RPMI7951 (cell line): ENCODE measurements around the gene GTF2A1L. TPM values are rescaled to one million over a fixed set of nuclear protein-coding genes. Genes with fewer than 3 reads are reported as not detected.
"Not testable (repeated sequence)": the region's sequence is repeated elsewhere in the genome, so short reads cannot be mapped to it uniquely, and the experiment has no call there.

Source experiments
- DNase-seq: peaks from one replicate; pipeline ENCODE4 v3.0.0-alpha.2; 2012; ENCODE audit warnings: low read depth
- total RNA-seq: library from RNA; depleted of rRNA; stranded (reverse); fragments of >200 nt; shearing (Covaris generic); gene quantifications from 2 replicates; pipeline ENCODE4 v1.2.3, GENCODE V29; 2014

GTF2A1L gene
- total RNA-seq, 1 experiment from 2014 or later, result 0.60 TPM

DNA sequence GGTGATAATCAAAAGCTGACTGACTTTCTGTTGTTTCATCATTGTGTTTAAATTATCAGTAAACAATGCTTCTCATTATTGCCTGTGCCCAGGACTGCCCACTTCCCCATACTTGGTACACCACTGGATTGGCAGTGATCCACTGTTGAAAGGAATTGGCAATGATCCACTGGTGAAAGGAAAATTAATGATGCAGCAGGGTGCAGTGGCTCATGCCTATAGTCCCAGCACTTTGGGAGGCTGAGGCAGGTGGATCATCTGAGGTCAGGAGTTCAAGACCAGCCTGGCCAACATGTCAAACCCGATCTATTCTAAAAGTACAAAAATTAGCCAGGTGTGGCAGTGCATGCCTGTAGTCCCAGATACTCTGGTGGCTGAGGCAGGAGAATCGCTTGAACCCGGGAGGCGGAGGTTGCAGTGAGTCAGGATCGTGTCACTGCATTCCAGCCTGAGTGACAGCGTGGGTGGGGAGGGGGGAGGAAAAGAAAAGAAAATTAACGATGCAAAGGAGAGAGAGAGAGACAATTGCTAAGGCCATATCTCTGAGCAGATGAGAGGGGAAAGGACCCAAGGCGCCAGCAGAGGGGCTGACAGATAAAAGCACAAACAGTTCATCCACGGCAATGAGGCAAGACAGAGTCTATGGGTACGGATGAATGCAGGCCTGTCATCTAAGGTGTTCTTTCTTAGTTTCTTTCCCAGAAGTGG lies 10.2 kb upstream of the GTF2A1L start:
- peak; percentile 66 for DNase-seq

DNA sequence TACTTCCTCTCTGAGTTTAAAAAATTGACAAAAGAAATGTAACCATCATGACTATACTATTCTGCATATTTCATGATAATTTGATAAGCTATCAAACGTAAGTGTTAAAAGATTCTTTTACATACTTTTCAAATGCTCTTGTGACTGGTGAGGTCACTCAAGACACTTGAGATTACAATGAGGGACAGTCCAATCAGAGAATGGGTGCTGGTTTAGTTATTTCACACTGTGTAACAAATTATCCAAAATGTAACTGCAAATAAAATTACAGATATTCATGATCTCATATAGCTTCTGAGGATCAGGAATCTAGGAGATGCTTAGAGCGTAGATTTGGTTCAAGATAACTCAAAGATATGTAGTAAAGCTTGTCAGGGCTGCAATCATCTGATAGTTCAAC lies 4.4 kb upstream of the GTF2A1L start:
- DNase-seq, result no peak

DNA sequence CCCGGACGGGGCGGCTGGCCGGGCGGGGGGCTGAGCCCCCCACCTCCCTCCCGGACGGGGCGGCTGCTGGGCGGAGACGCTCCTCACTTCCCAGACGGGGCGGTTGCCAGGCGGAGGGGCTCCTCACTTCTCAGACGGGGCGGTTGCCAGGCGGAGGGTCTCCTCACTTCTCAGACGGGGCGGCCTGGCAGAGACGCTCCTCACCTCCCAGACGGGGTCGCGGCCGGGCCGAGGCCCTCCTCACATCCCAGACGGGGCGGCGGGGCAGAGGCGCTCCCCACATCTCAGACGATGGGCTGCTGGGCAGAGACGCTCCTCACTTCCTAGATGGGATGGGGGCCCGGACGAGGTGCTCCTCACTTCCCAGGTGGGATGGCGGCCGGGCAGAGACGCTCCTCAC lies 3.1 kb upstream of the GTF2A1L start:
- DNase-seq, result not testable (repeated sequence)

DNA sequence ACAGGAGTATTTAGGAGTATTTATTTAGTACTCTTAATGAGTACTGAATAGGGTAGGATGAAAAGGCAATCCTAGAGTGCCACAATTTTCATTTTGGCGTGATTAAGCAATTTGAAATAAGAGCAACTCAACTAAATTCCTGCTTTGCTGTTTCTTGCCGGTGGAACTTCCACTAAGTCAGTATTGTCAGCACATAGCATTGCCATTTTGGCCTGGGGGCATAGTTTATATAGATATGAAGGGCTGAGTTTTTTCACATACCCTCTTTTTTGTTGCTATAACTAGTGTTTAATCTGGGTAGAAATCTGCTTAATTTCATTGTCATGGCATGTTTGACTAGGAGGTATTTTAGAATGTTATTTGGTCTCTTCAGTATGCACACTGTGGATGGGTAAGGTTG lies 1.9 kb downstream of the GTF2A1L start:
- DNase-seq, result no peak

DNA sequence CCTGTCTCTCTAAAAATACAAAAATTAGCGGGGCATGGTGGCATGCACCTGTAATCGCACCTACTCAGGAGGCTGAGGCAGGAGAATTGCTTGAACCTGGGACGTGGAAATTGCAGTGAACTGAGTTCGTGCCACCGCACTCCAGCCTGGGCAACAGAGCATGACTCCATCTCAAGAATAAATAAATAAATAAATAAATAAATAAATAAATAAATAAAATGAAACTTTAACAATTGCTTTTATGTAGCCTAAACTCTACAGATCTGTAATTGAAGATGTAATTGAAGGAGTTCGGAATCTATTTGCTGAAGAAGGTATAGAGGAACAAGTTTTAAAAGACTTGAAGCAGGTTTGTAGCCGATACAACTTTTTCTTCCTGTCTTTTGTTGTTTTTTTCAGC lies 2.9 kb downstream of the GTF2A1L start:
- DNase-seq, result no peak

DNA sequence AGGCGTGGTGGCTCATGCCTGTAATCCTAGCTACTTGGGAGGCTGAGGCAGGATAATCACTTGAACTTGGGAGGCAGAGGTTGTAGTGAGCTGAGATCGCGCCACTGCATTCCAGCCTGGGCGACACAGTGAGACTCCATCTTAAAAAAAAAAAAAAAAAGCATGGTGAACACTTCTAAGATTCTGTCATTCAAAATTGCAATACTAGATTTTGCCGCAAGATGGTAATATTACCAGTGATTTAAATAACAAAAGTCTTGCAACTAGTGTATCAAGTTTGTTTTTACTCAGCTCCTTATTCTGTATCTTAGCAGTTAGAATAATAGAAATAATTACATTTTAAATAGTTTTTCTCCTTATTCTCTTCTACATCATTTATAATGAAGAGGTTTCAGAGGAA lies 5.0 kb downstream of the GTF2A1L start:
- DNase-seq, result peak; percentile 56

DNA sequence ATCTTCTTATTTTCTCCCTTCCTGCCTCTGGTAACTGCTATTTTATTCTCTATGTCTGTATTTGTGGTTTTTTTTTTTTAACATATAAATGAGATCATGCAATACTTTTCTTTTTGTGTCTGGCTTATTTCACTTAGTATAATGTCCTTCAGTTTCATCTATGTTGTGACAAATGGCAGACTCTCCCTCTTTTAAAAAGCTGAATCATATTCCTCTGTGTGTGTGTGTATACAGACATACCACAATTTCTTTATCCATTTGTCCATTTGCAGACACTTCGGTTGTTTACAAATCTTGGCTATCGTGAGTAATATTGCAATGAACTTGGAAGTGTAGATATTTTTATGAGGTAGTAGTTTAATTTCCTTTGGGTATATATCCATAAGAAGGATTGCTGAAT lies 7.0 kb downstream of the GTF2A1L start:
- DNase-seq, result no peak

DNA sequence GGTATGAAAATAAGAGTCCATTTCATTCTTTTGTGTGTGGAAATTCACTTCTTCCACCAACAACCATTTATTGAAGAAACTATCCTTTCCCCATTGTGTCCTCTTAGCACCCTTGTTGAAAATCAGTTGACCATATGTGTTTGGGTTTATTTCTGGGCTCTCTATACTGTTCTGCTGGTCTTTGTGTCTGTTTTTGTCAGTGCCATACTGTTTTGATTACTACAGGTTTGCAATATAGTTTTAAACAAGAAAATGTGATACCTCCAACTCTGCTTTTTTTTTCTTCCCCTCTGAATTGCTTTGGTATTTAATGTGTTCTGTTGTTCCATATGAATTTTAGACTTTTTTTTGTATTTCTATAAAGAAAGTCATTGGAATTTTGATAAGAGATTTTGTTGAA lies 8.4 kb downstream of the GTF2A1L start:
- no peak for DNase-seq

DNA sequence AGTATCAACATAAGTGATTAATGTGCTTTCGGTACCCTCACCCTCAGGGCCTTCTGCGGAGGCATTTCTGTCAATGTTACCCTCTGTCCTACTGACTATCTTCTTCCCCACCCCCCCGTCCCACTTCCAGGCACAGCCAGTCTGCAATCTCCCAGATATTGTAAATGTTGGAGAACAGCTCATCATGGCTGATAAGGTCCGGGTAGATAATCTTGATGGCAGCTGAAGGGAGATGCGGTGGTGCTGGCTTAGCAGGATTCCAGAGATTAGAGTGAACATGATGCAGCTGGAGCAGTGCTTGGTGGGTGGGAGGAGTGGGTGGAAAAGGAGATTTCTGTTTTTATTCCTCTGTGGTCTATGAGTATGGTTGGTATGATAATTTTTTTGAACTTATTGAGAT lies 15.5 kb downstream of the GTF2A1L start:
- no peak for DNase-seq

DNA sequence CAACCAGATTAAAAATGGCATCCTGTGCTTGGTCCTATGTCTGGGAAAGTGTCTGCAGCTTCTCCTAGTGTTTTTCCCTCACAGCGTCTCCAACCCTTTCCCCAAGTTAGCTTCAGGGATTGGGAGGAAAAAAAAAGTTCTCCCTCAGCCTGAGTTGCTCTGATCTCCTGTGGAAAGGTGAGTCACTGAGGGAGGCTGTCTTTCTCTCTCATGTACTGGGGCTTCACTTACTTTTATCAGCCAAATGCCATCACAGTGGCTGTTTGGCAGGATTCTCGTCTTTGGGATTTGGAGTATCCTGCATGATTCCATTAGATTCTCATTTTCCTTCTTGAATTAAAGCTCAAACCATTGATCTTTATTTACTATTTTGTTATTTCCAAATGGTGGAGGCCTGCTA lies 18.1 kb downstream of the GTF2A1L start:
- no peak for DNase-seq

DNA sequence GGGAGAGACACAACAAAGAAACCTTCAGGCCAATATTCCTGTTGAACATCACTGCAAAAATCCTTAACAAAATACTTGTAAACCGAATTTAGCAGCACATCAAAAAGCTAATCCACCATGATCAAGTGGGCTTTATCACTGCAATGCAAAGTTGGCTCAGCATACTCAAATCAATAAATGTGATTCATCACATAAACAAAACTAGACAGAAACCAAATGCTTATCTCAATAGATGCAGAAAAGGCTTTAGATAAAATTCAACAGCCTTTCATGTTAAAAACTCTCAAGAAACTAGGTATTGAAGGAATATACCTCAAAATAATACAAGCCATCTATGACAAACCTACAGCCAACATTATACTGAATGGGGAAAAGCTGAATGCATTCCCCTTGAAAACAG lies 20.6 kb downstream of the GTF2A1L start:
- DNase-seq, result no peak

DNA sequence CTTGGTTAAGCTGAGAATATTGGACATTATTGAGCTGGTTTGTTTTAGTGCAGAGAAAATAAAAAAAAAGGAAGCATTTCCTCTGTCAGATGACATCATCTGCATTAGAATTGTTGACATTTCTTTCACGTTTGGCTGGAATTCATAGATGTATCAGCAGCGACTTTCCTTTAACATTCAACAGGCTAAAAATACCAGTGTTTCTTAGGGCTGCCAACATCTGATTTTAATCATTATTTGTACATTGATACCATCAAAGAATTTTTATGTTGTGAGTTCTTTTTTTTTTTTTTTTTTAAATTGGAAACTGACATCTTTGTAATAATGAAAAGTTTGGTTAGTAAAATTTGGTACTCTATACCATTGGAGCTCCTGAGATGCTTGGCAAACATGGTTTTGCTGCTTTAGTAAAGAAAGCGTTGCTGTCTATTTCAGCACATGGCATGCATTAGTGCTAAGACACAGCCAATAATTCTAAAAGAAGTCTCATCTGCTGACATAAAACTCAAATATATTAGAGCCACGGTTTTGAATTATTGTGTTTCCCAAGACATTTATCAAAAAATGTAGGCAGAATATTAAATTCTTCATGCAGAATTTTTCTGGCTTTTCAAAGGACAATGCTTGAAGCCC lies 33.6 kb downstream of the GTF2A1L start:
- DNase-seq, result no peak

DNA sequence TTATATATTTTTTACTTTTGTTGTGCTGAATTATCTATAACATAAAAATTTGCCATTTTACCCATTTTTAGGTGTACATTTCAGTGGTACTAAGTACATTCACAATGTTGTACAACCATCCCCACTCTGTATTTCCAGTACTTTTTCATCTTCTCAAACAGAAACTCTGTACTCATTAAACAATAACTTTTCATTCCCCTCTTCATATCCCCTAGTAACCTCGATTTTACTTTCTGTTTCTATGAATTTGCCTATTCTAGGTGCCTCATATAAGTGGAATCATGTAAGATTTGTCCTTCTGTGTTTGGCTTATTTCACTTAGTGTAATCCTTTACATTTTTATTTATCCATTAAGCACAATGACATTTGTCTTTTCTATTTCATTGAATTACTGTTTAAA lies 51.3 kb downstream of the GTF2A1L start:
- no peak for DNase-seq

DNA sequence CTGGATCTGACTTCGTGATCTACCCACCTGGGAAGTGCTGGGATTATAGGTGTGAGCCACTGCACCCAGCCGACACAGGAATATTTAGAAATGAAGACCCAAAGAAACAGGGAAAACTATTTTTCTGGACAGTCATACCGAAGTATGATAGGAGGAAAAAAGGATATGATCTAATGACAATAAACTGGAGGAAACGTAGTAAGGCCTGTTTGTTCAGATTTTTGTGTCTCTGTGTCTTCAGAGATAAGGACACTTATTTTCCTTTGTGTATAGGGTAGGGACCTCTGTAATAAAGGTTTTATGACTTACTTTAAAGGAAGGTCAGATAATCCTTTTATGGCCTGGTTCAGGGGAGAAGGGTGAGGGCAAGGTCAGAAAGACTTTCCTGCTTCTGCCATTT lies 55.9 kb downstream of the GTF2A1L start:
- DNase-seq, result no peak

DNA sequence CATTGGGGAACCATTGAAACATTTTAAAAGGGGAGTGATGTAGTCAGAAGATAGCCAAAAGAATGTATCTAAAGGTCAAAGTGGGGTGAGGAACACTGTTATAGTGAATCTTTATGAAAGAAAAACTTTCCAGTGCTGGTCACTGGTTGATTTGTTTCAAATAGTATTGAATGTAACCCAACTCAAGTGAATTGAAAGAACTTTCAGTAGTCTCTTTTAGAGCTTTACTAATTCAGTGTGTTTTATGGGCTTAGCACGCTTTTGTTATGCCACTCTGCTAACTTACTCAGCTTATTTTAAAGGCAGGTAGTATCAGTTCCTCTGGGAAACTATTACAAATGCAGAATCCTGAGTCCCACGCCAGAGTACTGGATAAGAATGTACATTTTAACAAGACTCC lies 57.3 kb downstream of the GTF2A1L start:
- DNase-seq, result no peak

DNA sequence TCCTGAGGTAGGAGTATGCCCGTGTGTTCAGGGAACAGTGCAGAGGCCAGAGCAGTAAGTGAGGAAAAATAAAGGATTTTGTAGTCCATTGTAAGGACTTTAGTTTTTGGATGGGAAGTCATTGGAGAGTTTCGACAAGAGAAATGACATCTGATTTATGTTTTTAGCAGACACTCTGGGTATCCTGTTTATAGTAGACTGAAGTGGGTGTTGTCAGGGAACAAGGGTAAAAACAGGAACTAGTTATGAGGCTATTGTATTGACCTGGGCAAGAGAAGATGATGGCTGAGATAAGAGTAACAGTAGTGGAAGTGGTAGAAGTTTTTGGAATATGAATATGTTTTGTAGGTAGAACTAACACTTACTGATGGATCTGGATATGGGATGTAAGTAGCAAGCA lies 59.8 kb downstream of the GTF2A1L start:
- no peak for DNase-seq

DNA sequence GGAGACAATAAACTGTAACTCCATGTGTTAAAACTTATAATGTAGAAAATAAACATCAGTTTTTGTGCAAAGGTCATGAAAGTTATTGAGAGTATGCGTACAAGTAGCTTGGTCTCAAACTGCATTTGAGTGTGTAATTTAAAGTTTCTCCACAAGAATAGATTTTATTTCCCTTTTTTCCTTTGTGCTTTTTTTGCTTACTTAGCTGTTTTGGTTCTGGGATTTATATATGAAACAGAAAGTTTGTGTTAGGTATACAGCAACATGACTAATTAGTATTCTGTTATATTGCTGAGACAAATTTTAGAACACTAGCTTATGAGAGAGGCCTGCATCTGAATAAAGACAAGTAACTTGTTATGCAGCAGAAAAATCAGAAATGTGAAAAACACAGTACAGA lies 67.5 kb downstream of the GTF2A1L start:
- DNase-seq, result no peak

DNA sequence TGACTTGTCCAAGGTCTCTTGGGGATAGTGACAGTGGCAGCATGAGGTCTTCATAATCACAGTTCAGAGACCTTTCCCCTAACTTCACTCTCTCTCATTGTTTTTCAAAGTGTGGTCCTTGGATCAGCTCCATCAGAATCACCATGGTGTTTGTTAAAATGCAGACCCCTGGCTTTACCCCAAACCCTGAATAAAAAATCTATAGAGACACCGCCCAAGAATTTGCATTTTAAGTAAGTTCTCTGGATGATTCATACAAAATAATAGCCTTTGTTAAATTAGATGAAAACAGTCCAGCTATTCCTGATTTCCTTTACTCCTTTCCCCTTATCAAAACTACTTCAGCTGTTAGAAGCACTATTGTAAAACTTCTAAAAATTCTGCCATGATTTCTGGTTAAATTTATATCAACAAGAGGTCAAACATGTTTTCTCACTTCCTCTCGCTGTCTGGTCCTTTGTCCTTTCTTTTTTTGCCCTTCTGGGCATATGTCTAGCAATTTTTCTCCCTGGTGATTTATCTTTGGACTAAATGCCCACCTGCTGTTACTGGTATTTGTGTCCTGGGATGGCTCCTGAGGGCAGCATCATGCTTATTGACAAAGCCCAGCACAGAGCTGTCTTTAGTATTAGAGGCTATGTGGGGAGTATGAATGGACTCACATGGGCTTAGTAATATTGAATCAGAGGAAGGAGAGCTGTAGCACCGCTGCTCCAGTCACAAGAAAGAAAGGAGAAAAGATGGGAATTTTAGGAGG lies 74.5 kb downstream of the GTF2A1L start:
- DNase-seq, result no peak

DNA sequence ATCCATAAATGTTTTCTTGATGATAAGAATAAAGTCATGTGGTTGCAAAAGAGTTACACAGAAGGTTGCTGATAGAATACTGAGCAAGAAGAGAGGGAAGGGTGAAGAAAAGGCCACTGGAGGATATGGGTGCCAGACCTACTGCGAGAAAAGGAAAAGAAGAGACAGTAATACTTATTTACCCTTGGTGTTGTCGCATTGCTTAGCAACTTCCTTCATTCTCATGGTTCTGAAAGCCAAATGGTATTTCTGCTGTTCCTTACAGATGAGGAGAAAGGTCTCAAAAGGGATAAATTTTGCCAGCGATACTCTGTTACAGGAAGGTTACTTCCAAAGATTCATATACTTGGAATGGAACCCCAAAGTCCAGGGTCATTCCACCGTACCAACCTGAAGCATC lies 75.4 kb downstream of the GTF2A1L start:
- no peak for DNase-seq

DNA sequence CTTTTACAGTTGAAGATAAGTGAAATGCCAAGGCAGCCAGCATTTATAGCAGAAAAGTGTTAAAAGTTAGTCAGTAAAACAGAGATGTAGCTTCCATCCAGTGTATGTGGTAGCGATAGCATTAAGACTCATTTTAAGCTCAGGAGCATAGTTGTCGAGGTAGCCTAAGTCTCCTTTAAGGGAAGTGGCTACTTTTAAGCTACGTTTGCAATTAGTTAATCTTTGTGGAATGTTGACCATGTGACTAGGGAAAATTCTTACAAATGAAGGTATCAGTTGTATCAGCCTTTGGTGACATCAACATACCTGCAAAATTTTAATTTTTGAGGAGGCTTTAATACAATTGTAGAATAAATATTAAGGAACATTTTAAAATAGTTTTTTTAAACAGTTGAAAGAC lies 76.0 kb downstream of the GTF2A1L start:
- DNase-seq, result no peak

DNA sequence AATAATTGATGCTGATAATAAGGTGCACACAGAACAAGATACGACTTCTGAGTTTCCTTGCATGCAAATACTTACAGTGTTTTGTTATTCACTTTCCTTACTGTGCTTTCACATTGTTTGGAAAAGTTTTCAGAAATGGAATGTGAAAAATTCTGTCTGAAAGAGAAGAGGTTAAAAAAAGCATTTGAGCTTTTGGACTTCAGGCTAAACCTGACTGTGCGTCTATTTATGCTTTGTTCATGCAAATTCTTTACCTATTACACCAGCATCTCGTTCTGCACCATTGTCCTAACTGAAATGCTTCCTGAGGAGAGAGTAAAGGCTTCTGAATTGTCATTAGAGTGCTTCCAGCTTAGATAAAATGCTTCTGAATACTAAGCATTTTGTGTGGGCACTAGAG lies 76.5 kb downstream of the GTF2A1L start:
- no peak for DNase-seq

DNA sequence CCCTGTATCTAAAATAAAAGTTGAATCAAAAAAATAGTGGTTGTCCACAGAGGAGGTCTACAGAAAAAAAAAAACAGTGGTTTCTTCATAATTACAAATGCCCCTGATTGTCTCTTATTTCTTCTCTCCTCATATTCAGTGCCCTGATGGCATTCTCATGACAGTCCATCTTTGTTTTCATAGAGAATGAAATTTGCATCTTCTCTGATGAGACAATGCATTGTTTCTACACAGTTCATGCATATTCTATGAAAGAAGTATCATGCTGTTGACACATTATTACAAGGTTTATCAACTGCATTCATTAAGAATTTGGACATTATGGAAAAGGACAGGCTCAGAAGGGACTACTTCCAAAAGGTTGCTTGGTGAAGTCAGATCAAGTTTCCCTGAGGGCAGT lies 78.3 kb downstream of the GTF2A1L start:
- no peak for DNase-seq

DNA sequence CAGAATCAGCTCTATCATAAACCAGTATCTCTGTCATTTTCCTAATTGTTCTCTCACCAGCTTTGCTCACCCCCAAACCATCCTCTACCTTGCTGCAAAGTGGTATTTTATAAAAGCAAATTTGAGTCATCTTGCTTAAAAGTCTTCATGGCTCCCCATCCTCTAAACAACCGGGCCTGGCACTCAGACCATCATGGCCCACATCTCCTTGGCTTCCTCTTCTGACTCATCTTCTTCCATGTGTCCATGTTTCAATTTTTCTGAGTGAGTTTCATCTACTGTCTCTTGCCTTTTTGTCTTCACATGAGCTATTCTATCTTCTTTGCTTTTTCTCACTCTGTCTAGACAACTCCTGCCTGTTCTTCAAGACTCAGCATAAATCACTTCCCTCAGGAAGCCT lies 79.2 kb downstream of the GTF2A1L start:
- no peak for DNase-seq
